Pons (tissue), 1 donor: ENCODE measurements around the gene ATRNL1.
"Not testable (repeated sequence)": the region's sequence is repeated elsewhere in the genome, so short reads cannot be mapped to it uniquely, and the experiment has no call there.

Source experiments
- DNase-seq: peaks from one replicate; pipeline ENCODE4 v3.0.0-alpha.2; 2016; ENCODE audit warnings: low spot score

ATRNL1 gene

GRCh38 chr10:115091161-115091560, 2.0 kb upstream of the ATRNL1 start:
- DNase-seq = no peak

GRCh38 chr10:115092258-115092554, 959 bp upstream of the ATRNL1 start:
- DNase-seq = no peak

- DNase-seq = no peak
These were observed 445 bp upstream of the ATRNL1 start for GRCh38 chr10:115092555-115093285.

- DNase-seq = no peak
These were observed 727 bp downstream of the ATRNL1 start for GRCh38 chr10:115093776-115094408.

- DNase-seq = no peak
These were observed 1.4 kb downstream of the ATRNL1 start for GRCh38 chr10:115094416-115095140.

GRCh38 chr10:115095758-115096157, 2.6 kb downstream of the ATRNL1 start:
- no peak for DNase-seq

- no peak for DNase-seq
These were observed 10.5 kb downstream of the ATRNL1 start for GRCh38 chr10:115103700-115104099.

- DNase-seq = not testable (repeated sequence)
These were observed 12.2 kb downstream of the ATRNL1 start for GRCh38 chr10:115105411-115105810.

GRCh38 chr10:115107830-115108229, 14.7 kb downstream of the ATRNL1 start:
- no peak for DNase-seq

- DNase-seq = no peak
These were observed 24.1 kb downstream of the ATRNL1 start for GRCh38 chr10:115117301-115117700.

GRCh38 chr10:115118346-115118745, 25.2 kb downstream of the ATRNL1 start:
- DNase-seq = no peak

- DNase-seq = no peak
These were observed 32.3 kb downstream of the ATRNL1 start for GRCh38 chr10:115125505-115125904.

GRCh38 chr10:115129752-115130151, 36.6 kb downstream of the ATRNL1 start:
- DNase-seq = peak; percentile 49

- no peak for DNase-seq
These were observed 43.5 kb downstream of the ATRNL1 start for GRCh38 chr10:115136616-115137015.

- peak; percentile 44 for DNase-seq
These were observed 48.1 kb downstream of the ATRNL1 start for GRCh38 chr10:115141254-115141653.

- no peak for DNase-seq
These were observed 64.2 kb downstream of the ATRNL1 start for GRCh38 chr10:115157357-115157756.

GRCh38 chr10:115163129-115163528, 70.0 kb downstream of the ATRNL1 start:
- no peak for DNase-seq

GRCh38 chr10:115164220-115164619, 71.1 kb downstream of the ATRNL1 start:
- no peak for DNase-seq

- DNase-seq = no peak
These were observed 74.6 kb downstream of the ATRNL1 start for GRCh38 chr10:115167751-115168150.

- peak; percentile 10 for DNase-seq
These were observed 78.3 kb downstream of the ATRNL1 start for GRCh38 chr10:115171392-115171960.

- DNase-seq = no peak
These were observed 80.8 kb downstream of the ATRNL1 start for GRCh38 chr10:115173915-115174443.

- not testable (repeated sequence) for DNase-seq
These were observed 114.1 kb downstream of the ATRNL1 start for GRCh38 chr10:115207276-115207675.

GRCh38 chr10:115209133-115209532, 116.0 kb downstream of the ATRNL1 start:
- no peak for DNase-seq
